IPS-11a (cell line): ENCODE measurements around the gene NTM.
"Not testable (repeated sequence)": the region's sequence is repeated elsewhere in the genome, so short reads cannot be mapped to it uniquely, and the experiment has no call there.

Source experiments
- H3K4me3 ChIP-seq: one replicate; pipeline ENCODE4 v1.5.1; 2013; ENCODE audit warnings: low read depth, low read length, control low read depth

NTM gene

DNA sequence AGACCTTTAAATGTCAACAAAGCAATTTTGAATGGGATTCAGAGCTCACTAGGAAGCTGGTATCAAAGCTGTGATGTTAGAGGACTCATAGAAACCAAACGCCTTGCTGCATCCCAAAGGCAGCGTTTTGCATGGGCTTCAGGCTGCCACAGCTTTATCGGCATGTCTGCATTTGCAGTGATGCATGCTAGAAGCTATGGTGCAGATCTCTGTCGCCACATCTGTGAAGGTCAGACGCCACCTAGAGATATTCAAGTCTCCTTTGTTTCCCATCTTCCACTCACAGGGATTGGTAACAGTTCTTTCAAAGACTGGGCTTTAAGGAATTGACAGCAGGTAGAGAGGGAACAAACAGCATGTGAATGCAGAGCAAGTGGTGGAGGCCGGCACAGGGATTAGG lies 47.8 kb downstream of the NTM start:
- H3K4me3 ChIP-seq, result no peak overlapping the region

- H3K4me3 ChIP-seq, result no peak overlapping the region
Observed at GRCh38 chr11:131421066-131421855, 50.8 kb downstream of the NTM start.

DNA sequence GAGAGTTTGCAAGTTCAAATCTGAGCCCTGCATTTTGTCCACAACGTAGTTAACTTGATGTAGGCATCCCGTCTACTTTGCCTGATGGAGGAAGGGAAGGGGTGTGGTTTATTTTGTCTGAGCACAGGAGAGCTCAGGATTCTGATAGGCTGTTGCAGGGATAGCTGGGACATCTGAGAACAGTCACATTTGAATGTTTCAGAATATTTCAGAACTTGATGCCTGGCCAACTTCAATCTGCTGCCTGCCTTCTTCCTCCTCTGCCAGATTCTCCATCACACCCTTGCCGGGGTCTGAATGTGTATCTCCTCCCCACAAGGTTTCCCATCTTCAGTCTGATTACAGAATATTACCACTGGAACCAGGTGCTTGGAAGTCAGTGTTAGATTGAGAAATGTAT lies 51.6 kb downstream of the NTM start:
- no peak overlapping the region for H3K4me3 ChIP-seq

DNA sequence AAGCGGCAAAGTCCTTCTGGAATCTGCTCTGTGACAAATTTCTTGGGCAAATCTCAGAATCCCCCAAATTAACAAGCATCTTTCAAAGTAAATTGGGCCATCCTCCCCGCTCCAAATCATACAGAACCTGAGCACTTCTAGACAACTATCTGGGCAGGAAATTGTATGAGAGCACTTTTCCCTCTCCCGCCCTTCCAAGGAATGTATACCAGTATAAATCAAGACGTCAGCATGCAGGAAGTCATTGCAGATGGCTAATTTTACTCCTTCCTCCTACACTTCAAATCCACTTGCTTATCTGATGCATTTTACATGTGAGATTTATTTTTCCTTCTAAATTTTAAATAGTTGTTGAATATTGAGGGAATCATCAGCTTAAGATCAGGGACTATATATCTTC lies 52.1 kb downstream of the NTM start:
- no peak overlapping the region for H3K4me3 ChIP-seq

DNA sequence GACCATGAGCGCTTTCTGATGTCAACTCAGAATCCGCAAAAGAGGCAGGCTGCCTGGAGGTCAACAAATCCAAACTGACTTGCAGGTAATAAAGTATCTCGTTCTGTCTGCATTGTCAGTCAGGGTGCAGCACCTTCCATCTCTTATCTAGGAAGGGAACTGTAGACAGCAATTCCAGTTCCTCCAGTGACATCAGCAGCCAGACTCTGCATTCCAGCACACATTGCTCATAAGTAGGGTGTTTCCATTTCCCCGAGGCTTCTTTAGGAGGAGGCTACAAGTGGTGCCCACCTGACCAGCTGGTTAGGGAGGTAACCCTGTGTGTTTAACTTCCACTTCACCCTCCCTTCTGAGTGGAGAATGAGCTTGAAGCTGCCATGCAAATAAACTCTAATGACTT lies 53.3 kb downstream of the NTM start:
- no peak overlapping the region for H3K4me3 ChIP-seq

- not testable (repeated sequence) for H3K4me3 ChIP-seq
Observed at GRCh38 chr11:131424257-131424876, 54.0 kb downstream of the NTM start.

- H3K4me3 ChIP-seq, result no peak overlapping the region
Observed at GRCh38 chr11:131425285-131425684, 54.9 kb downstream of the NTM start.

GRCh38 chr11:131428853-131429252 lies 58.4 kb downstream of the NTM start:
- H3K4me3 ChIP-seq, result no peak overlapping the region

GRCh38 chr11:131430473-131431208 lies 60.2 kb downstream of the NTM start:
- H3K4me3 ChIP-seq, result no peak overlapping the region

DNA sequence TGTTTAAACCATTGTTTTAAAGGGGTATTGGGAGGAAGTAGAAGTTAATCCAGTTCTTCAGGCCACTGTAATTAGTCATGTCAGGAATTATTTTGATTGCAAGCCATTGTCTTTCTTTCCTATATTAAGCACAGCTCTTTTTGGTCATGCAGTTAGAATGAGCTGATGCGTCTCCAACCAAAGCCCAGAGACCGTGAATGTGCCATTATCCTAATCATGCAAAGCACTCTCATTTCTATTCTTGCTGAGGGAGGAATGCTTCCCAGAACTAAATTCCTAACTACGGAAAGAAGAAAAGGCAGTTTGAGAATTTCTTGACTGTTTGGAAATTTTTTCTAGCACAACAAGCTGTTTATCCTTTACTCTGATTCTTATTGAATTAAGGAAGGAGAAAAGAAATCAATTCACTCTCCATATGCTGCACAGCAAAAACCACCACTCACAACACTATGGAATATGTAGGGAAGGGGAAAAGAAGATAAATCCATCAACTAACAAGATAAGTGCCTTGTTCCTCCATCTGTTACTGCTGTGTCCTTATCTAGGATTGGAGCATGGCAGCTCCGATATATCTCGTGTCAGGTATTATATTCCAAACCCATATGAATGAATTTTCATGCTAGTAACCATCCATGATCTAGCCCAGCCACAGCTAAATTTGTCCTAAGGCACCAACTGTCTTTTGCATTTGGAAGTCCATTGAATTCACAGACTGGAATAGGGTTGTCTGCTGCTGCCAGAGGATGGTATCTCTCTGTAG lies 70.8 kb downstream of the NTM start:
- H3K4me3 ChIP-seq, result no peak overlapping the region

- H3K4me3 ChIP-seq, result no peak overlapping the region
Observed at GRCh38 chr11:131446590-131447275, 76.3 kb downstream of the NTM start.

- H3K4me3 ChIP-seq, result no peak overlapping the region
Observed at GRCh38 chr11:131447277-131447815, 76.9 kb downstream of the NTM start.

GRCh38 chr11:131447898-131448297 lies 77.5 kb downstream of the NTM start:
- no peak overlapping the region for H3K4me3 ChIP-seq

DNA sequence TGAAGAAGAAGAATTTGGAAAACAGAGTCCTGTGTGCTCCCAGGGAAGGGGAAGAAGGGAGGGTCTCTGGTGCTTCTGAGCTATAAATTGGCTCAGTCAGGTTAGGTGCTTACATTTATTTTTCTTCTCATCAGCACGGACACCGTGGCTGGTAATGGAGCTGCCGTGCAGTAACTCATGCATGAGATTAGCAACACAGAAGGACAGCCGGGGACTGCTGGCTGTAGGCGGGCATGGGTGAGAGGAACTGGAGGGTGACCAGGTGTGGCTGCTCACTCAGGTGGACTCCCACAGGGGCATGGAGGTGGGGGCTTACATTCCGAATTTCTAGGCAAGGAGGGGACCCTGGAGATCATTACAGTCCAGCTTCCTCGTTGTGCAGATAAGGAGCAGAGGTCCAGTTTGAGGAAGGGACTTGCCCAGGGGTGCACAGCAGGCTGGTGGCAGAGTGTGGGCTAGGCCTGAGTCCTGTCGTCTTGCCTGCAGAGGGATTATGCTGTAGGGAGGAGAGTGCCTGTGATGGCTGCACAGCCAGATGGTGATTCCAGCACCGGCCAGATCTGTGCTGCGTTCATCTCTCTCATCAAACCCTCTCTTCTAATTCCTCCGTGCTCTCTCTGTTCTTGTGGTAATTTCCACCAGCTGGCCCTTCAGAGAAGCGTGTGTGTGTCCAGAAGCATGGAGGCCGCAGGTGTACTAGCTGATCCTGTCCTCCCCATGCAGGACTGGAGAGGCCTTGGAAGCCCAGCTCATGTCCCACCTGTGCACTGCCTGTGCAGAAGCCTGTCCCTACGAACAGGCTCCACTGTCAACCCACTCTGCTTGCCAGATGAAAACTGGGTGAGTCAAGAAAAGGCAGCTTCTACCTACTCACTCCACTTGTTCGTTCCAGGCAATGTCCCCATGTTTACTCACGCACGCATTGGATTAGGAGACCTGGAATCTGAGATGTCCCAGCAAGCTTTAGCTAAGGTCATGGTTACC lies 78.9 kb downstream of the NTM start:
- no peak overlapping the region for H3K4me3 ChIP-seq

DNA sequence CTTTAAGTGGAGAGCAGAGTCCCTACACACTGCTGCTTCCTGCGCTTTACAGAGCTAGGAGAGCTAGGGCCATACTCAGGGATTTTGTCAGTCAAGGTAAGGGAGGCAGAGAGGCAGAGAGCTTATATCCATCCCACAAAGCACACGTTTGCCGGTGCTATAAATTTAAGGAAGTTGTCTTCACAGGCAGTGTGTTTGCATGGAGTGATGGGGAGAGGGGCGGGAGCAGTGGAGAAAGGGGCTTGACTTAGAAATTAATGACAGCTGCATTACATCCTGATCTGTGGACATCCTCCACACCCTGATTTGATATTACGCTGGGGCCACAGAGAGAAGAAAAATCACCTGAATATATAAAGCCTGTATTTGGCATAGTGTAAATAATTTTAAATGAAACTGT lies 84.1 kb downstream of the NTM start:
- no peak overlapping the region for H3K4me3 ChIP-seq

DNA sequence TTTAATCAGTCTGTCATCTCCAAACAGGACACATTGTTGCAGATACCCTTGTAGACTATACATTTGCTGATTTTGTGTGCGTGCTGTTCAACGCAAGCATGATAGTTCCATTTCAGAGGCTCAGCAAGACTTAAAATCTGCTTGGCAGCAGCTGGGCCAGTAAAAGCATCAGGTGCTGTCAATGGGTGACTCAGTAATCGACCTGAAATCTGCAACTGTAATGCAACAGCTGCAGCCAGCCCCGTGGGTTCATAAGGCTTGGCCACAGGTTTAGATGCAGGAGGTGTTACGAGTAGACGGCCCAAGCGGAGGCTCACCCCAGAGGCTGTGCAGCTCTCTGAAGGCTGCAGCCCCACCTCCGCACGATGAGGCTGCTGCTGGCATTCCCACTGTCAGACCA lies 84.6 kb downstream of the NTM start:
- no peak overlapping the region for H3K4me3 ChIP-seq

- H3K4me3 ChIP-seq, result no peak overlapping the region
Observed at GRCh38 chr11:131455843-131456704, 85.7 kb downstream of the NTM start.

- no peak overlapping the region for H3K4me3 ChIP-seq
Observed at GRCh38 chr11:131457163-131457562, 86.7 kb downstream of the NTM start.
